Mesothelial cell of epicardium (in vitro differentiated cells): ENCODE results near the gene OCSTAMP. TPM values are rescaled to one million over a fixed set of nuclear protein-coding genes. Genes with fewer than 3 reads are reported as not detected.

Experiments used
- DNase-seq, 2 experiments: peaks; one replicate each; pipeline ENCODE4 v3.0.0; 2021; ENCODE audit warnings: low spot score in 2 of 2; ENCODE audit not compliant: unreplicated experiment in 2 of 2
- H3K27ac Mint-ChIP-seq: 2 replicates; pipeline ENCODE4 v1.8.0; 2021; ENCODE audit warnings: mixed read lengths
- H3K27me3 Mint-ChIP-seq: 2 replicates; pipeline ENCODE4 v1.8.0; 2021; ENCODE audit warnings: low read depth, mixed read lengths
- H3K36me3 Mint-ChIP-seq: 2 replicates; pipeline ENCODE4 v1.8.0; 2021; ENCODE audit warnings: mixed read lengths
- H3K4me1 Mint-ChIP-seq: 2 replicates; pipeline ENCODE4 v1.8.0; 2021; ENCODE audit warnings: mixed read lengths
- H3K4me3 Mint-ChIP-seq: 2 replicates; pipeline ENCODE4 v1.8.0; 2021; ENCODE audit warnings: mild to moderate bottlenecking, moderate library complexity, mixed read lengths
- H3K9me3 Mint-ChIP-seq: 2 replicates; pipeline ENCODE4 v1.8.0; 2021; ENCODE audit warnings: mixed read lengths
- CTCF ChIP-seq: fragments of 200-600 bp; sonication (generic); IDR thresholded peaks from one replicate; pipeline ENCODE4 v1.5.0; 2021; ENCODE audit warnings: antibody characterized with exemption; ENCODE audit not compliant: unreplicated experiment
- total RNA-seq: library from RNA; stranded (reverse); gene quantifications from 3 replicates; pipeline ENCODE4 v1.2.1, GENCODE V29; 2021

OCSTAMP gene
- total RNA-seq, 1 donor from 2014 or later = not detected

GRCh38 chr20:46562009-46562372, 11.5 kb upstream of the OCSTAMP start:
- H3K27me3 Mint-ChIP-seq = peaks cover 2% of the 10 kb centered on the region
- no peak overlapping the region for H3K27ac Mint-ChIP-seq
- DNase-seq = no peak
- H3K4me3 Mint-ChIP-seq = no peak overlapping the region
- no peaks in the 10 kb centered on the region for H3K4me1 Mint-ChIP-seq
- H3K36me3 Mint-ChIP-seq = no peaks in the 10 kb centered on the region
- no peaks in the 10 kb centered on the region for H3K9me3 Mint-ChIP-seq
- no peak for TF ChIP-seq CTCF

- no peak for DNase-seq
- H3K27ac Mint-ChIP-seq = no peak overlapping the region
- no peak for TF ChIP-seq CTCF
- H3K4me3 Mint-ChIP-seq = no peak overlapping the region
- H3K36me3 Mint-ChIP-seq = no peaks in the 10 kb centered on the region
- H3K9me3 Mint-ChIP-seq = no peaks in the 10 kb centered on the region
- no peaks in the 10 kb centered on the region for H3K4me1 Mint-ChIP-seq
- H3K27me3 Mint-ChIP-seq = peaks cover 7% of the 10 kb centered on the region
Measured at GRCh38 chr20:46559685-46560440, 9.4 kb upstream of the OCSTAMP start.

- no peak for TF ChIP-seq CTCF
- Mint-ChIP-seq H3K4me1 (no peaks in the 10 kb centered on the region), H3K27me3 (peaks cover 7% of the 10 kb centered on the region), H3K27ac (no peak overlapping the region), H3K4me3 (no peak overlapping the region), H3K36me3 (no peaks in the 10 kb centered on the region), H3K9me3 (no peaks in the 10 kb centered on the region)
- DNase-seq = no peak
Measured at GRCh38 chr20:46559001-46559400, 8.5 kb upstream of the OCSTAMP start.

GRCh38 chr20:46558511-46558959, 8.1 kb upstream of the OCSTAMP start:
- DNase-seq = no peak
- no peak overlapping the region for H3K27ac Mint-ChIP-seq
- no peak overlapping the region for H3K4me3 Mint-ChIP-seq
- H3K27me3 Mint-ChIP-seq = peaks cover 7% of the 10 kb centered on the region
- no peak for TF ChIP-seq CTCF
- no peaks in the 10 kb centered on the region for H3K9me3 Mint-ChIP-seq
- no peaks in the 10 kb centered on the region for H3K4me1 Mint-ChIP-seq
- H3K36me3 Mint-ChIP-seq = no peaks in the 10 kb centered on the region

DNA sequence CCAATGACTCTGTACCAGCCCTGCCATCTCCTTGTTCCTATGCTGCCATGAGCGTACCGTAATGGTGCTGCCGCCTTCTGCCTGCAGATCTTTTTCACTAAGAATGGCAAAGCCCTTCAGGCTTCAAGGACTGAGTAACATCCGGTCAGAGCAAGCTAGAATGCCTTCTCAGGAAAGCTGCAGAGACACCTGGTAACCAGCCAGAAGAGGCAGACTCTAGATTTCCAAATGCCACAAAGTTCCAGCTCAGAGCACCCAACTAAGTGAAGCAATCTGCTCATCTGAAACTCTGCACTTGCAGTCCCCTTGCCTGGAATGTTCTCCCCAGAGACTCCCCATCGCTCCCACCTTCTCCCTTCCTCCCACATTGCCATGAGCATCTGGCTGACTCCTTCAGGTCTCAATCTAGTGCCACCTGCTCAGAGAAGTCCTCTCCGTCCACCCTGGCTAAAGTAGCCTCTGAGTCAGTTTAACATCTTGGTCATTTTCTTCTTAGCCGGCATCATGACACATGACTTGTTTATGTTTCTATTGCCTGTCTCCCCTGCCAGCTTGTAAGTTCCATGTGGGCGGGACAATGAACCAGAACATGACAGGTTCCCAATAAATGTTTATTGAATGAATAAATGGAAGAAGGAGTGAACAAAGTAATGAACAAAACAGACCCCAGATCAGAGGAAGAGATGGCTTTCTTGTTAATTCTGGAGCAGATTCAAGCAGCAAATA, 6.9 kb upstream of the OCSTAMP start:
- H3K27ac Mint-ChIP-seq = no peak overlapping the region
- H3K4me1 Mint-ChIP-seq = no peaks in the 10 kb centered on the region
- no peaks in the 10 kb centered on the region for H3K9me3 Mint-ChIP-seq
- no peak for TF ChIP-seq CTCF
- no peak overlapping the region for H3K4me3 Mint-ChIP-seq
- DNase-seq = no peak
- no peaks in the 10 kb centered on the region for H3K36me3 Mint-ChIP-seq
- H3K27me3 Mint-ChIP-seq = peaks cover 7% of the 10 kb centered on the region
